CD4-positive, alpha-beta T cell (primary cell): ENCODE data around the gene CHAF1A. TPM values are rescaled to one million over a fixed set of nuclear protein-coding genes. Genes with fewer than 3 reads are reported as not detected.

Source experiments
- ATAC-seq: fragments of 200-7000 bp; cut with Tn5 transposase; one replicate; pipeline ENCODE4 v1.10.0; 2022; ENCODE audit warnings: mild to moderate bottlenecking; ENCODE audit not compliant: poor library complexity
- CTCF ChIA-PET: fragments of 350-600 bp; sonication (Branson Sonifier 250); formaldehyde crosslinking; loops from one replicate; lab custom pipeline; 2021; ENCODE audit warnings: antibody characterized with exemption, inconsistent platforms; lab: Charles Lee
- POLR2A ChIA-PET: fragments of 350-600 bp; sonication (Branson Sonifier 250); formaldehyde crosslinking; loops from one replicate; lab custom pipeline; 2021; ENCODE audit warnings: antibody characterized with exemption, inconsistent platforms; lab: Charles Lee
- DNase-seq, 14 experiments: peaks; one replicate each; pipeline ENCODE4 v3.0.0-alpha.2; 2013 to 2020; ENCODE audit warnings: mixed read lengths in 2 of 14
- H3K27ac ChIP-seq, 2 donors: one replicate each; pipeline versions ENCODE4 v1.5.1 to v1.7.0; 2013; ENCODE audit warnings: low read length in 2 of 2, low read depth in 1 of 2, mild to moderate bottlenecking in 1 of 2
- H3K27me3 ChIP-seq, 2 experiments: 1 replicate in 1 of 2; 2 replicates in 1 of 2; pipeline versions ENCODE4 v1.6.1 to v1.7.0; 2013; ENCODE audit warnings: low read length in 2 of 2, control low read depth in 1 of 2, mild to moderate bottlenecking in 1 of 2, moderate library complexity in 1 of 2; ENCODE audit not compliant: insufficient read depth in 2 of 2, control insufficient read depth in 1 of 2
- H3K36me3 ChIP-seq: one replicate; pipeline ENCODE4 v1.6.1; 2013; ENCODE audit warnings: low read length, control low read depth; ENCODE audit not compliant: insufficient read depth
- H3K4me1 ChIP-seq: one replicate; pipeline ENCODE4 v1.6.1; 2013; ENCODE audit warnings: low read length, control low read depth; ENCODE audit not compliant: insufficient read depth
- H3K4me3 ChIP-seq: one replicate; pipeline ENCODE4 v1.5.1; 2013; ENCODE audit warnings: mild to moderate bottlenecking, low read length, moderate library complexity
- H3K9me3 ChIP-seq, 2 experiments: 1 replicate in 1 of 2; 2 replicates in 1 of 2; pipeline versions ENCODE4 v1.6.1 to v1.7.0; 2013; ENCODE audit warnings: low read length in 2 of 2, mild to moderate bottlenecking in 2 of 2, control low read depth in 1 of 2, moderate library complexity in 1 of 2; ENCODE audit not compliant: control insufficient read depth in 1 of 2, insufficient read depth in 1 of 2
- H3K27ac Mint-ChIP-seq: one replicate; pipeline ENCODE4 v1.8.0; 2020; ENCODE audit warnings: mixed read lengths
- H3K27me3 Mint-ChIP-seq: one replicate; pipeline ENCODE4 v1.8.0; 2021; ENCODE audit warnings: mixed read lengths
- H3K36me3 Mint-ChIP-seq: one replicate; pipeline ENCODE4 v1.8.0; 2021; ENCODE audit warnings: low read depth, mixed read lengths
- H3K4me1 Mint-ChIP-seq: one replicate; pipeline ENCODE4 v1.8.0; 2021; ENCODE audit warnings: low read depth, mixed read lengths
- H3K4me3 Mint-ChIP-seq: one replicate; pipeline ENCODE4 v1.8.0; 2020; ENCODE audit warnings: mild to moderate bottlenecking, mixed read lengths
- H3K9me3 Mint-ChIP-seq: one replicate; pipeline ENCODE4 v1.8.0; 2020; ENCODE audit warnings: mixed read lengths
- CTCF ChIP-seq: fragments of 200-600 bp; IDR thresholded peaks from one replicate; pipeline ENCODE4 v1.8.0; 2022; ENCODE audit warnings: antibody characterized with exemption, mild to moderate bottlenecking
- intact Hi-C, 2 experiments: fragments of 100-400 bp; cut with DNase I in 1 of 2; cut with micrococcal nuclease in 1 of 2; formaldehyde crosslinking; loops; one replicate each; pipeline versions ENCODE4 v1.15.1 to v1.9.0; 2023 to 2025; cut with DNase I, micrococcal nuclease
- total RNA-seq, 174 experiments: library from RNA in 2 of 174; stranded (reverse) in 2 of 174; gene quantifications; one replicate each; pipeline ENCODE4 v1.2.3 and lab custom pipeline; 2021 to 2026

CHAF1A gene
- total RNA-seq, 2 experiments from 2014 or later: 27.5 to 27.8 TPM

- DNase-seq: peak in 6 of 14 experiments; percentile 16 to 53 (median 42)
- ATAC-seq: peak; percentile 33
- H3K4me1 Mint-ChIP-seq: peaks cover 51% of the 10 kb centered on the region
- peak overlapping the region; percentile 95 for H3K27ac Mint-ChIP-seq
- ChIA-PET CTCF (interaction anchor here (1.0 to 4.6 kb wide), 3 partner anchors 9 to 21 kb away, joined by 8 to 31 read pairs (median 20); partner anchors contain the start of gene SH3GL1), POLR2A (interaction anchor here (0.8 to 1.8 kb wide), 9 partner anchors 9 to 133 kb away, joined by 3 to 8 read pairs (median 4); partner anchors contain the start of genes CHAF1A, SH3GL1, STAP2 and YJU2)
- peaks cover 16% of the 10 kb centered on the region for H3K36me3 Mint-ChIP-seq
- H3K4me1 ChIP-seq: peaks cover 69% of the 10 kb centered on the region
- H3K9me3 Mint-ChIP-seq: no peaks in the 10 kb centered on the region
- peaks cover 9% of the 10 kb centered on the region for H3K36me3 ChIP-seq
- peak overlapping the region; percentile 71 to 80 for H3K27ac ChIP-seq
- no peaks in the 10 kb centered on the region for H3K27me3 Mint-ChIP-seq
- H3K9me3 ChIP-seq: no peaks in the 10 kb centered on the region
- H3K4me3 Mint-ChIP-seq: peak overlapping the region; percentile 87
- TF ChIP-seq CTCF: no peak
- no peaks in the 10 kb centered on the region for H3K27me3 ChIP-seq
- intact Hi-C loops: loop anchor here in 1 of 2 experiments (1.0 kb wide), 1 partner anchor 9 kb away; no protein-coding TSS in a partner anchor
- H3K4me3 ChIP-seq: peak overlapping the region; percentile 44
Observed at GRCh38 chr19:4379383-4380253, 22.8 kb upstream of the CHAF1A start.

GRCh38 chr19:4380254-4380727 is 22.1 kb upstream of the CHAF1A start:
- peak overlapping the region; percentile 44 for H3K4me3 ChIP-seq
- H3K27me3 Mint-ChIP-seq: no peaks in the 10 kb centered on the region
- POLR2A ChIA-PET: interaction anchor here (0.8 to 1.8 kb wide), 7 partner anchors 10 to 133 kb away, joined by 3 to 8 read pairs (median 4); partner anchors contain the start of genes CHAF1A, STAP2 and YJU2

More at GRCh38 chr19:4380254-4380727, 22.1 kb upstream of the CHAF1A start:
- ATAC-seq: peak; percentile 88
- Histone ChIP-seq H3K9me3 (no peaks in the 10 kb centered on the region), H3K36me3 (peaks cover 13% of the 10 kb centered on the region), H3K27ac (peak overlapping the region; percentile 71 to 80), H3K4me1 (peaks cover 62% of the 10 kb centered on the region), H3K27me3 (no peaks in the 10 kb centered on the region)
- Mint-ChIP-seq H3K27ac (peak overlapping the region; percentile 95), H3K36me3 (peaks cover 19% of the 10 kb centered on the region), H3K4me3 (peak overlapping the region; percentile 87), H3K9me3 (no peaks in the 10 kb centered on the region), H3K4me1 (peaks cover 51% of the 10 kb centered on the region)
- intact Hi-C loops: loop anchor here in 1 of 2 experiments (1.0 kb wide), 1 partner anchor 10 kb away; no protein-coding TSS in a partner anchor
- no peak for TF ChIP-seq CTCF
- peak; percentile 35 to 84 (median 62) for DNase-seq
- CTCF ChIA-PET: interaction anchor here (1.0 to 4.6 kb wide), 3 partner anchors 10 to 20 kb away, joined by 8 to 31 read pairs (median 20); partner anchors contain the start of gene SH3GL1
